Parathyroid adenoma (tissue), 2 donors: Measurements from ENCODE around the gene RANBP10.

Source experiments
- H2AFZ ChIP-seq: fragments of 300-600 bp; sonication (generic); one replicate; pipeline ENCODE4 v1.7.0; 2017; ENCODE audit warnings: antibody characterized with exemption, mild to moderate bottlenecking
- H3K27ac ChIP-seq: fragments of 300-600 bp; sonication (generic); one replicate; pipeline ENCODE4 v1.7.0; 2017
- H3K27me3 ChIP-seq: fragments of 300-600 bp; sonication (generic); one replicate; pipeline ENCODE4 v1.7.0; 2017; ENCODE audit warnings: low read length; ENCODE audit not compliant: control insufficient read depth, insufficient read depth
- H3K36me3 ChIP-seq: fragments of 300-600 bp; sonication (generic); one replicate; pipeline ENCODE4 v1.7.0; 2017; ENCODE audit warnings: low read length; ENCODE audit not compliant: control insufficient read depth, insufficient read depth
- H3K4me1 ChIP-seq: fragments of 300-600 bp; sonication (generic); one replicate; pipeline ENCODE4 v1.7.0; 2017; ENCODE audit warnings: control low read depth
- H3K4me2 ChIP-seq: fragments of 300-600 bp; sonication (generic); one replicate; pipeline ENCODE4 v1.7.0; 2017; ENCODE audit warnings: low read length
- H3K4me3 ChIP-seq: fragments of 300-600 bp; sonication (generic); one replicate; pipeline ENCODE4 v1.7.0; 2017; ENCODE audit warnings: low read depth, low read length
- H3K79me2 ChIP-seq: fragments of 300-600 bp; sonication (generic); one replicate; pipeline ENCODE4 v1.7.0; 2017; ENCODE audit warnings: control low read depth
- H3K9ac ChIP-seq: fragments of 300-600 bp; sonication (generic); one replicate; pipeline ENCODE4 v1.7.0; 2017; ENCODE audit warnings: mild to moderate bottlenecking
- H3K9me3 ChIP-seq: fragments of 300-600 bp; sonication (generic); one replicate; pipeline ENCODE4 v1.7.0; 2017; ENCODE audit warnings: low read length; ENCODE audit not compliant: control insufficient read depth
- CTCF ChIP-seq: fragments of 300-600 bp; sonication (generic); IDR thresholded peaks from one replicate; pipeline ENCODE4 v1.7.0; 2017; ENCODE audit warnings: antibody characterized with exemption, mild to moderate bottlenecking
- donor health status: primary hyperparathyroidism.

Gene RANBP10

GRCh38 chr16:67833030-67833414 is 26.7 kb upstream of the RANBP10 start:
- Histone ChIP-seq H3K4me3 (peak overlapping the region; percentile 92), H3K9ac (peak overlapping the region; percentile 59), H3K27ac (peak overlapping the region; percentile 47), H3K4me1 (no peaks in the 10 kb centered on the region), H3K36me3 (no peaks in the 10 kb centered on the region), H3K27me3 (no peaks in the 10 kb centered on the region), H3K4me2 (peak overlapping the region; percentile 97), H2AFZ (peak overlapping the region; percentile 81), H3K9me3 (no peaks in the 10 kb centered on the region), H3K79me2 (no peaks in the 10 kb centered on the region)
- TF ChIP-seq CTCF: no peak

GRCh38 chr16:67828651-67829050 is 22.3 kb upstream of the RANBP10 start:
- no peak overlapping the region for H3K27ac ChIP-seq
- no peaks in the 10 kb centered on the region for H3K27me3 ChIP-seq
- H3K36me3 ChIP-seq: no peaks in the 10 kb centered on the region
- no peak for TF ChIP-seq CTCF
- H3K79me2 ChIP-seq: no peaks in the 10 kb centered on the region
- no peak overlapping the region for H3K4me3 ChIP-seq
- no peaks in the 10 kb centered on the region for H3K9me3 ChIP-seq
- no peaks in the 10 kb centered on the region for H3K4me1 ChIP-seq
- H3K9ac ChIP-seq: no peak overlapping the region
- H3K4me2 ChIP-seq: no peak overlapping the region
- H2AFZ ChIP-seq: no peak overlapping the region

GRCh38 chr16:67825906-67826305 is 19.5 kb upstream of the RANBP10 start:
- no peak for TF ChIP-seq CTCF
- no peak overlapping the region for H3K4me3 ChIP-seq

GRCh38 chr16:67825119-67825518 is 18.8 kb upstream of the RANBP10 start:
- no peaks in the 10 kb centered on the region for H3K79me2 ChIP-seq
- H3K9me3 ChIP-seq: no peaks in the 10 kb centered on the region
- no peaks in the 10 kb centered on the region for H3K36me3 ChIP-seq
- H3K4me2 ChIP-seq: no peak overlapping the region
- H3K4me3 ChIP-seq: no peak overlapping the region
- no peaks in the 10 kb centered on the region for H3K4me1 ChIP-seq
- H3K27ac ChIP-seq: no peak overlapping the region
- H3K9ac ChIP-seq: no peak overlapping the region
- no peaks in the 10 kb centered on the region for H3K27me3 ChIP-seq
- H2AFZ ChIP-seq: no peak overlapping the region
- TF ChIP-seq CTCF: no peak

More at GRCh38 chr16:67825906-67826305, 19.5 kb upstream of the RANBP10 start:
- H3K4me2 ChIP-seq: no peak overlapping the region
- H3K79me2 ChIP-seq: no peaks in the 10 kb centered on the region
- no peak overlapping the region for H3K27ac ChIP-seq
- H3K4me1 ChIP-seq: no peaks in the 10 kb centered on the region
- H2AFZ ChIP-seq: no peak overlapping the region
- no peaks in the 10 kb centered on the region for H3K9me3 ChIP-seq
- no peaks in the 10 kb centered on the region for H3K36me3 ChIP-seq
- no peaks in the 10 kb centered on the region for H3K27me3 ChIP-seq
- no peak overlapping the region for H3K9ac ChIP-seq

- Histone ChIP-seq H3K79me2 (no peaks in the 10 kb centered on the region), H3K9ac (no peak overlapping the region), H3K4me2 (no peak overlapping the region), H3K4me3 (no peak overlapping the region), H3K36me3 (no peaks in the 10 kb centered on the region), H2AFZ (no peak overlapping the region), H3K9me3 (no peaks in the 10 kb centered on the region), H3K27ac (no peak overlapping the region), H3K27me3 (no peaks in the 10 kb centered on the region), H3K4me1 (no peaks in the 10 kb centered on the region)
- no peak for TF ChIP-seq CTCF
Measured at GRCh38 chr16:67822511-67822910, 16.2 kb upstream of the RANBP10 start.
